H1 (cell line): Measurements from ENCODE around the gene PIM1. TPM values are rescaled to one million over a fixed set of nuclear protein-coding genes. Genes with fewer than 3 reads are reported as not detected.

Experiments
- CTCF ChIA-PET: fragments of 300-600 bp; sonication (Branson Sonifier 250); formaldehyde crosslinking; loops from one replicate; lab custom pipeline; 2021; ENCODE audit not compliant: partially characterized antibody; lab: Charles Lee
- POLR2A ChIA-PET: fragments of 300-600 bp; sonication (Branson Sonifier 250); formaldehyde crosslinking; loops from one replicate; lab custom pipeline; 2021; ENCODE audit warnings: inconsistent platforms; ENCODE audit not compliant: partially characterized antibody; lab: Charles Lee
- DNase-seq, 2 experiments: peaks; one replicate each; pipeline versions ENCODE4 v3.0.0 to v3.0.0-alpha.2; 2010 to 2022; ENCODE audit warnings: low spot score in 2 of 2, low read depth in 1 of 2, mixed read lengths in 1 of 2
- FAIRE-seq: peaks from 2 replicates; lab custom pipeline; 2011; peaks lifted over from hg19 to GRCh38; lab: Jason Lieb, UNC
- H2AFZ ChIP-seq: 2 replicates; pipeline ENCODE4 v1.8.1; 2012; ENCODE audit warnings: low read length, inconsistent platforms
- H2AK5ac ChIP-seq: 2 replicates; pipeline ENCODE4 v1.6.1; 2013; ENCODE audit warnings: low read depth, low read length
- H2BK120ac ChIP-seq: replicated peaks from 2 replicates; pipeline ENCODE3; 2013; ENCODE audit warnings: low read depth, low read length, inconsistent platforms
- H2BK12ac ChIP-seq: 2 replicates; pipeline ENCODE4 v1.6.1; 2013; ENCODE audit warnings: low read depth, low read length
- H2BK15ac ChIP-seq: 2 replicates; pipeline ENCODE4 v1.6.1; 2013; ENCODE audit warnings: low read length
- H2BK20ac ChIP-seq: 2 replicates; pipeline ENCODE4 v1.6.1; 2013; ENCODE audit warnings: low read length
- H2BK5ac ChIP-seq: 2 replicates; pipeline ENCODE4 v1.6.1; 2013; ENCODE audit warnings: low read depth, low read length
- H3K14ac ChIP-seq: 2 replicates; pipeline ENCODE4 v1.6.1; 2013; ENCODE audit warnings: inconsistent platforms; ENCODE audit not compliant: insufficient read length
- H3K18ac ChIP-seq: 2 replicates; pipeline ENCODE4 v1.6.1; 2013; ENCODE audit warnings: low read length; ENCODE audit errors: extremely low read depth
- H3K23ac ChIP-seq: 2 replicates; pipeline ENCODE4 v1.6.1; 2013; ENCODE audit warnings: inconsistent platforms; ENCODE audit not compliant: insufficient read length
- H3K23me2 ChIP-seq: 2 replicates; pipeline ENCODE4 v1.6.1; 2013; ENCODE audit warnings: low read depth, low read length
- H3K27ac ChIP-seq: 2 replicates; pipeline ENCODE4 v1.6.1; 2011; ENCODE audit warnings: low read depth, low read length, inconsistent platforms
- H3K27me3 ChIP-seq, 4 experiments: replicated peaks in 1 of 4; 1 replicate in 1 of 4; 2 replicates in 3 of 4; pipeline versions ENCODE4 v1.6.1 to v1.8.1; 2011 to 2013; ENCODE audit warnings: low read length in 3 of 4, mild to moderate bottlenecking in 3 of 4, inconsistent platforms in 2 of 4, mixed read lengths in 2 of 4, moderate library complexity in 1 of 4; ENCODE audit not compliant: control insufficient read depth in 3 of 4, insufficient read depth in 3 of 4; ENCODE audit errors: extremely low read depth in 1 of 4
- H3K36me3 ChIP-seq, 4 experiments: 2 replicates each; pipeline versions ENCODE4 v1.6.1 to v1.8.1; 2011 to 2013; ENCODE audit warnings: mild to moderate bottlenecking in 4 of 4, low read length in 3 of 4, moderate library complexity in 2 of 4, control low read depth in 1 of 4, inconsistent platforms in 1 of 4; ENCODE audit not compliant: insufficient read depth in 4 of 4, control insufficient read depth in 2 of 4
- H3K4ac ChIP-seq: replicated peaks from 2 replicates; pipeline ENCODE3; 2013; ENCODE audit warnings: low read length, low read depth, mixed read lengths, inconsistent platforms; ENCODE audit not compliant: insufficient read length
- H3K4me1 ChIP-seq, 4 experiments: replicated peaks in 1 of 4; 1 replicate in 1 of 4; 2 replicates in 3 of 4; pipeline versions ENCODE4 v1.6.1 to v1.8.1; 2011 to 2013; ENCODE audit warnings: low read length in 3 of 4, inconsistent platforms in 2 of 4, mixed read lengths in 1 of 4; ENCODE audit not compliant: insufficient read depth in 4 of 4, control insufficient read depth in 3 of 4
- H3K4me2 ChIP-seq, 2 experiments: 2 replicates each; pipeline versions ENCODE4 v1.6.1 to v1.8.1; 2011 to 2013; ENCODE audit warnings: low read depth in 2 of 2, low read length in 2 of 2, control low read depth in 1 of 2, inconsistent platforms in 1 of 2, mild to moderate bottlenecking in 1 of 2; ENCODE audit not compliant: insufficient read depth in 1 of 2
- H3K4me3 ChIP-seq, 4 experiments: fragments of 200-600, 300-600 bp in 1 of 4; sonication (generic), shearing (Covaris generic), sonication (Bioruptor Twin) in 1 of 4; 2 replicates each; pipeline versions ENCODE4 v1.5.1 to v1.8.1; 2011 to 2016; ENCODE audit warnings: low read length in 4 of 4, low read depth in 3 of 4, control low read depth in 2 of 4, inconsistent platforms in 2 of 4, mild to moderate bottlenecking in 2 of 4, mixed read lengths in 1 of 4, moderate library complexity in 1 of 4; ENCODE audit not compliant: insufficient read depth in 2 of 4; ENCODE audit errors: extremely low read depth in 1 of 4
- H3K56ac ChIP-seq: replicated peaks from 2 replicates; pipeline ENCODE3; 2013; ENCODE audit warnings: low read depth, mild to moderate bottlenecking, mixed read lengths, low read length, inconsistent platforms; ENCODE audit not compliant: insufficient read length
- H3K79me1 ChIP-seq: 2 replicates; pipeline ENCODE4 v1.6.1; 2013; ENCODE audit warnings: low read depth, low read length, control low read depth
- H3K79me2 ChIP-seq, 2 experiments: 2 replicates each; pipeline versions ENCODE4 v1.6.1 to v1.8.1; 2012 to 2013; ENCODE audit warnings: low read length in 2 of 2, mild to moderate bottlenecking in 2 of 2, inconsistent platforms in 1 of 2; ENCODE audit not compliant: insufficient read depth in 2 of 2, control insufficient read depth in 1 of 2
- H3K9ac ChIP-seq, 4 experiments: replicated peaks in 1 of 4; 1 replicate in 1 of 4; 2 replicates in 3 of 4; pipeline versions ENCODE4 v1.6.1 to v1.8.1; 2011 to 2013; ENCODE audit warnings: low read depth in 3 of 4, low read length in 3 of 4, control low read depth in 2 of 4, mild to moderate bottlenecking in 2 of 4, moderate library complexity in 2 of 4, inconsistent platforms in 1 of 4; ENCODE audit errors: extremely low read depth in 1 of 4
- H3K9me3 ChIP-seq, 2 experiments: 2 replicates each; pipeline versions ENCODE4 v1.6.1 to v1.8.1; 2012 to 2013; ENCODE audit warnings: mild to moderate bottlenecking in 2 of 2, moderate library complexity in 2 of 2, control low read depth in 1 of 2, inconsistent platforms in 1 of 2, low read depth in 1 of 2, low read length in 1 of 2, mixed read lengths in 1 of 2; ENCODE audit not compliant: insufficient read depth in 2 of 2
- H4K20me1 ChIP-seq, 2 experiments: replicated peaks in 1 of 2; 2 replicates each; pipeline versions ENCODE3 to v1.8.1; 2011 to 2013; ENCODE audit warnings: inconsistent platforms in 2 of 2, low read length in 2 of 2, mild to moderate bottlenecking in 1 of 2; ENCODE audit not compliant: insufficient read depth in 2 of 2, control insufficient read depth in 1 of 2
- H4K5ac ChIP-seq: 2 replicates; pipeline ENCODE4 v1.6.1; 2013; ENCODE audit warnings: low read length, low read depth, mixed read lengths, inconsistent platforms; ENCODE audit not compliant: insufficient read length
- H4K8ac ChIP-seq: 2 replicates; pipeline ENCODE4 v1.8.0; 2013; ENCODE audit warnings: mild to moderate bottlenecking, moderate library complexity, low read length, inconsistent platforms; ENCODE audit not compliant: insufficient read depth; ENCODE audit errors: extremely low read depth
- H4K91ac ChIP-seq: replicated peaks from 2 replicates; pipeline ENCODE3; 2013; ENCODE audit warnings: low read length, mixed read lengths, inconsistent platforms; ENCODE audit not compliant: insufficient read length
- ASH2L ChIP-seq: fragments of 200-600, 300-600 bp; sonication (generic); IDR thresholded peaks from one replicate; pipeline ENCODE4 v1.7.1; 2017; ENCODE audit warnings: low read length
- HDAC6 ChIP-seq: IDR thresholded peaks from one replicate; pipeline ENCODE4 v1.7.1; 2012; ENCODE audit warnings: low read depth, mild to moderate bottlenecking, inconsistent platforms, low read length, moderate library complexity
- KDM5A ChIP-seq: fragments of 200-600 bp; IDR thresholded peaks from 2 replicates; pipeline ENCODE4 v1.7.1; 2012; ENCODE audit warnings: mild to moderate bottlenecking, low read length, inconsistent platforms, mixed read lengths
- NANOG ChIP-seq: IDR thresholded peaks from 2 replicates; pipeline ENCODE4 v1.6.1; 2011; ENCODE audit warnings: low read length, low read depth, mild to moderate bottlenecking, inconsistent platforms; ENCODE audit not compliant: insufficient read depth, poor library complexity, severe bottlenecking
- POU5F1 ChIP-seq: IDR thresholded peaks from 2 replicates; pipeline ENCODE4 v1.6.1; 2011; ENCODE audit warnings: low read depth, mild to moderate bottlenecking, low read length, moderate library complexity
- SUZ12 ChIP-seq: fragments of 200-600 bp; sonication (generic); IDR thresholded peaks from 2 replicates; pipeline ENCODE4 v1.6.1; 2012; ENCODE audit warnings: mild to moderate bottlenecking, inconsistent platforms, low read length, moderate library complexity, mixed read lengths
- WGBS, 2 experiments: shearing (Covaris generic) in 1 of 2; methylation state at CpG; one replicate each; pipeline versions ENCODE4 v1.1.6 to v1.1.7; 2013 to 2015; ENCODE audit warnings: low lambda C conversion rate in 2 of 2, mixed read lengths in 2 of 2, inconsistent platforms in 1 of 2, low coverage in 1 of 2, missing lambda C conversion rate in 1 of 2; ENCODE audit not compliant: insufficient replicate concordance in 2 of 2, insufficient coverage in 1 of 2, insufficient read length in 1 of 2; ENCODE audit errors: extremely low coverage in 1 of 2, missing lambda C conversion rate in 1 of 2; 5-methylcytosine and 5-hydroxymethylcytosine counted together
- polyA plus RNA-seq, 7 experiments: library from polyadenylated mRNA; depleted of rRNA in 3 of 7; stranded (reverse) in 5 of 7; unstranded in 2 of 7; fragments of >200 nt in 5 of 7; fragments of 200-250 nt in 2 of 7; gene quantifications; 1 replicate in 5 of 7; 2 replicates in 1 of 7; 4 replicates in 1 of 7; pipeline versions ENCODE4 v1.2.1 to v1.2.3, GENCODE V29; 2011 to 2013; ENCODE audit warnings: missing spikeins in 2 of 7, mixed read lengths in 2 of 7
- total RNA-seq: library from RNA; stranded (reverse); fragmentation: NEBNext Ultra II Directional; extraction: Animal tissue kit (Norgen Biotek cat#: 25700); gene quantifications from 2 replicates; pipeline ENCODE4 v1.2.1, GENCODE V29; 2021
- TF ChIP-seq, protein P1 (sequence below), 3 experiments: IDR thresholded peaks; 1 replicate in 2 of 3; 2 replicates in 1 of 3; pipeline versions ENCODE4 v1.5.1 to v1.6.1; 2011; ENCODE audit warnings: low read length in 3 of 3, mild to moderate bottlenecking in 3 of 3, inconsistent platforms in 2 of 3, low read depth in 1 of 3, moderate library complexity in 1 of 3; ENCODE audit not compliant: insufficient read depth in 1 of 3; ENCODE audit errors: control extremely low read depth in 1 of 3

PIM1 gene
- total and polyA plus RNA-seq, 2 of the 8 experiments (the other 6 are each of a cell fraction or from before 2014, with no cell fraction given) = 25.5 to 94.9 TPM

DNA sequence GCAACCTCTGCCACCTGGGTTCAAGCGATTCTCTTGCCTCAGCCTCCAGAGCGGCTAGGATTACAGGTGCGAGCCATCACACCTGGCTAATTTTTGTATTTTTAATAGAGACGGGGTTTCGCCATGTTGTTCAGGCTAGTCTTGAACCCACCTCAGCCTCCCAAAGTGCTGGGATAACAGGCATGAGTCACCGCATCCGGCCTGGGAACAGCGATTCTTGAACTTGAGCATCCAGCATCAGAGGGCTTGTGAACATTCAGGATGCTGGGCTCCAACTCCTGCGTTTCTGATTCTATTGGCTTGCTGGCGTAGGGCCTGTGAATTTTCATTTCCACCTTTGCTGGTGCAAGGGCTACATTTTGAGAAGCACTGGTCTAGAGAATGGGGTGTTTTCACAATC is 24.5 kb upstream of the PIM1 start:
- Histone ChIP-seq H4K20me1 (no peaks in the 10 kb centered on the region), H3K36me3 (no peaks in the 10 kb centered on the region), H3K4me2 (no peak overlapping the region), H3K23ac (no peak overlapping the region), H4K91ac (peak overlapping the region; percentile 86), H2BK5ac (peak overlapping the region; percentile 49; the same call in 1 of the 2 replicates), H3K9me3 (no peaks in the 10 kb centered on the region), H3K79me1 (no peaks in the 10 kb centered on the region), H2BK15ac (0 out of 2 replicates have a peak overlapping the region, but pooled peaks have one; percentile 18), H2AFZ (no peak overlapping the region), H3K4ac (no peak overlapping the region), H3K14ac (no peak overlapping the region), H3K4me3 (no peak overlapping the region), H2BK120ac (peak overlapping the region; percentile 44), H3K23me2 (peaks cover 5% of the 10 kb centered on the region), H3K4me1 (peaks cover 1 to 20% (median 12%) of the 10 kb centered on the region in 4 experiments; a peak in 6 of 7 replicates), H4K5ac (no peak overlapping the region), H3K79me2 (no peaks in the 10 kb centered on the region), H2BK20ac (peak overlapping the region; percentile 87; the same call in 1 of the 2 replicates), H4K8ac (no peak overlapping the region), H2BK12ac (peak overlapping the region; percentile 81), H3K56ac (no peak overlapping the region), H3K9ac (no peak overlapping the region), H2AK5ac (no peak overlapping the region), H3K18ac (peak overlapping the region; percentile 78), H3K27me3 (no peaks in the 10 kb centered on the region), H3K27ac (no peak overlapping the region)
- FAIRE-seq (no peak), DNase-seq (no peak)
- no peak for TF ChIP-seq KDM5A
- no peak for TF ChIP-seq NANOG
- no peak for TF ChIP-seq ASH2L
- no peak for TF ChIP-seq SUZ12
- TF ChIP-seq HDAC6 = no peak
- TF ChIP-seq POU5F1 = no peak
- TF ChIP-seq, protein P1, sequence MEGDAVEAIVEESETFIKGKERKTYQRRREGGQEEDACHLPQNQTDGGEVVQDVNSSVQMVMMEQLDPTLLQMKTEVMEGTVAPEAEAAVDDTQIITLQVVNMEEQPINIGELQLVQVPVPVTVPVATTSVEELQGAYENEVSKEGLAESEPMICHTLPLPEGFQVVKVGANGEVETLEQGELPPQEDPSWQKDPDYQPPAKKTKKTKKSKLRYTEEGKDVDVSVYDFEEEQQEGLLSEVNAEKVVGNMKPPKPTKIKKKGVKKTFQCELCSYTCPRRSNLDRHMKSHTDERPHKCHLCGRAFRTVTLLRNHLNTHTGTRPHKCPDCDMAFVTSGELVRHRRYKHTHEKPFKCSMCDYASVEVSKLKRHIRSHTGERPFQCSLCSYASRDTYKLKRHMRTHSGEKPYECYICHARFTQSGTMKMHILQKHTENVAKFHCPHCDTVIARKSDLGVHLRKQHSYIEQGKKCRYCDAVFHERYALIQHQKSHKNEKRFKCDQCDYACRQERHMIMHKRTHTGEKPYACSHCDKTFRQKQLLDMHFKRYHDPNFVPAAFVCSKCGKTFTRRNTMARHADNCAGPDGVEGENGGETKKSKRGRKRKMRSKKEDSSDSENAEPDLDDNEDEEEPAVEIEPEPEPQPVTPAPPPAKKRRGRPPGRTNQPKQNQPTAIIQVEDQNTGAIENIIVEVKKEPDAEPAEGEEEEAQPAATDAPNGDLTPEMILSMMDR (IDR thresholded peaks at IDR 0.05; ENCODE audit: control extremely low read depth in 1 of 3, insufficient read depth in 1 of 3, low read depth in 1 of 3, low read length in 3 of 3) = no peak
- ChIA-PET CTCF (interaction anchor here (1.1 to 1.4 kb wide), 3 partner anchors 17 to 88 kb away, joined by 3 read pairs; no protein-coding TSS in a partner anchor), POLR2A (interaction anchor here (2.0 to 39.1 kb wide), 3 partner anchors 17 to 29 kb away, joined by 7 to 1024 read pairs (median 496); partner anchors contain the start of gene PIM1)
- 92% methylated on average over 10 of the region's 10 CpGs; no CpG with 5 or more reads in 1 of the 2 experiments for WGBS, 2 experiments
